Fibroblast of mammary gland (primary cell): ENCODE measurements around the gene KCNQ5.

ENCODE experiments used
- DNase-seq: peaks from one replicate; pipeline ENCODE4 v3.0.0-alpha.2; 2010; ENCODE audit warnings: low read depth
- H3K4me3 ChIP-seq: 2 replicates; pipeline ENCODE4 v1.5.1; 2011; ENCODE audit warnings: low read depth, mild to moderate bottlenecking, low read length, moderate library complexity; ENCODE audit not compliant: control insufficient read depth
- TF ChIP-seq, protein P1 (sequence below): conservative IDR thresholded peaks from 2 replicates; pipeline ENCODE4 v1.5.1; 2011; ENCODE audit warnings: low read depth, low read length, inconsistent platforms; ENCODE audit not compliant: control insufficient read depth, insufficient read depth

The KCNQ5 gene

DNA sequence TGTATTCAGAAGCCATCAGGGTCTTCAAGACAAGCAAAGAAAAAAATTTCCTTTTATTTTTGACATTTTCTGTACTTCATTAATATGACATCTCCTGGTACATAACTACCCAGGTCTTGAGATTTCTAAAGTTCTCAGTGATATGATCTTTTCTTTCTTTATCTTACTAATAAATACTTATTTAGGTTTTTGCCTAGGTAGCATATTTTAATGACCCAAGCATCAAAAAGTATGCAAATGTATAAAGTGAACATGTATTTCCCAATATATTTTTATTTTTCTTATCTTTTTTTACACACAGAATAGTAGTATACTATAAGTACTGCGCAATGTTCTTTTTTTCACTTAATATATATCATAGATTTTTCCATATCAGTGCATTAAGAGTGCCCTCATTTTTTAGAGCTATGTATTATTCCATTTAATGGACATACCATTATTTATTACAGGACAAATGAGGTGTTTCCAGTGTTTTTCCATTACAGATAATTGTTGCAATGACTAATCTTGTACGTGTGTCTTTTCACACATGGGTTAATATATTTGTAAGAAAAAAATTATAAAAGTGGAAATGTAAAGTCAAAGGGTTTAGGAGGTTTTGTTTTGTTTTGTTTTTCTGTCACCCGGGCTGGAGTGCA, 107.0 kb downstream of the KCNQ5 start:
- TF ChIP-seq, protein P1, sequence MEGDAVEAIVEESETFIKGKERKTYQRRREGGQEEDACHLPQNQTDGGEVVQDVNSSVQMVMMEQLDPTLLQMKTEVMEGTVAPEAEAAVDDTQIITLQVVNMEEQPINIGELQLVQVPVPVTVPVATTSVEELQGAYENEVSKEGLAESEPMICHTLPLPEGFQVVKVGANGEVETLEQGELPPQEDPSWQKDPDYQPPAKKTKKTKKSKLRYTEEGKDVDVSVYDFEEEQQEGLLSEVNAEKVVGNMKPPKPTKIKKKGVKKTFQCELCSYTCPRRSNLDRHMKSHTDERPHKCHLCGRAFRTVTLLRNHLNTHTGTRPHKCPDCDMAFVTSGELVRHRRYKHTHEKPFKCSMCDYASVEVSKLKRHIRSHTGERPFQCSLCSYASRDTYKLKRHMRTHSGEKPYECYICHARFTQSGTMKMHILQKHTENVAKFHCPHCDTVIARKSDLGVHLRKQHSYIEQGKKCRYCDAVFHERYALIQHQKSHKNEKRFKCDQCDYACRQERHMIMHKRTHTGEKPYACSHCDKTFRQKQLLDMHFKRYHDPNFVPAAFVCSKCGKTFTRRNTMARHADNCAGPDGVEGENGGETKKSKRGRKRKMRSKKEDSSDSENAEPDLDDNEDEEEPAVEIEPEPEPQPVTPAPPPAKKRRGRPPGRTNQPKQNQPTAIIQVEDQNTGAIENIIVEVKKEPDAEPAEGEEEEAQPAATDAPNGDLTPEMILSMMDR = no peak
- no peak for DNase-seq
- no peak overlapping the region for H3K4me3 ChIP-seq

DNA sequence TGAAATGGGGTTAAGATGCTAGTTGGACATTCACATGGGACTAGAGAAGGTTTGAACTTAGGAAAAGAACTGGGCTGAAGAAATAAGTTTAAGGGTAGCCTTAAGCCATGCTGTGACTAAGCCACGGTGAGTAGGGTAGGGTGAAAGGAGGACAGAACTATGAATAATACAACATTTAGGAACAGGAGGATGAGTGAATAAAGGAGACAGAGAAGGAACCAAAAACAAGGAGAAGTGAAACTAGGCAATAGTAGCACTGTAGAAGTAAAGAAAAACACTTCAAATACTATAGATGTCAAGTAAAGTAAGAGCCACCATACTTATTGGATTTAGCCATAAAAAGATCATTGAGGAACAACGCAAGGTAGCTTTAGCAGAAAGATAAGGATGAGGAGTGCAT, 111.2 kb downstream of the KCNQ5 start:
- no peak for DNase-seq
- TF ChIP-seq, protein P1 = no peak
- no peak overlapping the region for H3K4me3 ChIP-seq

DNA sequence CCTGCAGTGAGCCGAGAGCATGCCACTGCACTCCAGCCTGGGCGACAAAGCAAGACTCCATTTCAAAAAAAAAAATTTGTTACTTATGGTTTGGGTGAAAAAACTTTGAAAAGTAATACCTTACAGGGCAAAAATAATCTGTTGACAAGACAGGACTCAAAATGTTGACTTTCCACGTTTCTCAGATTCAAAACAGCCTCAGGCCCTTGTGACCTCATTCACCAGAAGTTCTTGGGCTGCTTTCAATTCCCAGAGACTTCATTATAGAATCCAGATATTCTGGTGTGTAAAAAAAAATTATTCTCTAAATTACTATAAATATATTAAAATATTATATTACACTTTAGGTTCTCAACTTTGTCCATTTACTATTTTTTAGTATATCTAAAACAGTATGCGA, 116.2 kb downstream of the KCNQ5 start:
- DNase-seq = no peak
- no peak overlapping the region for H3K4me3 ChIP-seq
- TF ChIP-seq, protein P1 = no peak

DNA sequence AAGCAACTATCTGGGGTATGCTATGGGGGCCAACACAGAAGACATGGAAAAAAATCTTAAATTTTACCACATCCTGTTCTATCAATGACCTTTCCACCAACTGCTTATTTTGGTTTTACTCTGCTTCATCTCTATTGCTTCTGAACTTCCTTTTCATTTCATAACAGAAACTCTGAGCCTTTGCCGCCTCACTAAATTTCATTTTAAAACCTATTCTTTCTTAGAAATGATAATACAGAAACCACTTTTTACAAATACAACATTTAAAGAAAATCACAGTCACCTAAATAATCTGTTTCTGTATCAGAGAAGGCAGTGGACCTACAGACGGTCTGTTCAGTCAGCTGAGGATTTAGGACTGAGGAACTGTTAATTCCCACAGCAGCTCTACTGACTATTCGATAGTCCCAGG, 117.5 kb downstream of the KCNQ5 start:
- TF ChIP-seq, protein P1 = no peak
- DNase-seq = no peak
- H3K4me3 ChIP-seq = no peak overlapping the region

DNA sequence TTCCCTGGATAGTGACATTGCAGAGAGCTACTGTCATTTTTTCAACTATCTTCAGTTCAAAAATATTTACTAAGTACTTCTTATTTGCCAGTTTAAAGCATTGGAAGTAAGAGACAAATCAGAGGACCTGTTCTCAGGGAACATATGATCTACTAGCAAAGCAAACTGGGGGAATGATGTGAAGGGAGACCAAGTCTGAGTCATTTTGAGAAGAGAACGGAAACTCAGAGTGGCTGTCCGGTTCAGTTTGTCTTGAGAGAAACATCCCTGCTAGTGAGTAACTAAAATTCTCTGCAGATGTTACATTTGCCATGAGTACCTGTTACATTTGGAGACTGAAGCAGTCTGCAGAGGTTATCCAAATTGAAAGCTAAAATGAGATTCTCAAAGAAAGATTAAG, 118.3 kb downstream of the KCNQ5 start:
- TF ChIP-seq, protein P1 = no peak
- no peak overlapping the region for H3K4me3 ChIP-seq
- DNase-seq = no peak

DNA sequence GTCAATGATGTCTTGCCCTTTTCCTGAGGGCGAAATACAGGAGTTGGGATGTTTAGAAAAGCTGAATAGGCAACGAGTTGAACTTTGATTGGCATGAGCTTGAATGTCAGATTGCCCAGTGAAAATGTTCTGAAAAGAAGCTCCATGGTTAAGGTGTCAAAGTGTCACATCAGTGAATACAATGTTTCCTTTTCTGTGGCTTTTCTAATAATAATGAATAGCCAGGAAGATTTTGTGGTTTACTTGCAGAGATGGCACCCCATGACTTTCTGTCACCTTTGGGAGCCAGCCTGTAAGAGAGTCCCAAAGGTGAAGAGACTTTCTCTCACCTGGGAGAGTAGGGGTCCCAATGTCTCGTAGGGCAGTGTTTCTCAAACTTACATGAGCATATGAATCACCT, 119.2 kb downstream of the KCNQ5 start:
- no peak for DNase-seq
- no peak overlapping the region for H3K4me3 ChIP-seq
- TF ChIP-seq, protein P1 = no peak
